ENCODE data around the gene EXOC8.

Gene EXOC8

GRCh38 chr1:231315887-231316286 lies 21.8 kb downstream of the EXOC8 start:
- peak; percentile 51 for TF ChIP-seq CTCF (IDR thresholded peaks at IDR 0.05; ENCODE audit: low read depth, low read length)
- DNase-seq (ENCODE audit: extremely low read depth, low read depth): no peak

GRCh38 chr1:231313661-231314060 lies 24.0 kb downstream of the EXOC8 start:
- TF ChIP-seq CTCF (IDR thresholded peaks at IDR 0.05; ENCODE audit: low read depth, low read length): no peak
- no peak for DNase-seq (ENCODE audit: extremely low read depth, low read depth)

GRCh38 chr1:231312432-231312788 lies 25.2 kb downstream of the EXOC8 start:
- no peak for DNase-seq (ENCODE audit: extremely low read depth, low read depth)
- no peak for TF ChIP-seq CTCF (IDR thresholded peaks at IDR 0.05; ENCODE audit: low read depth, low read length)

GRCh38 chr1:231311720-231312431 lies 25.8 kb downstream of the EXOC8 start:
- no peak for TF ChIP-seq CTCF (IDR thresholded peaks at IDR 0.05; ENCODE audit: low read depth, low read length)
- no peak for DNase-seq (ENCODE audit: extremely low read depth, low read depth)

GRCh38 chr1:231310391-231310934 lies 27.2 kb downstream of the EXOC8 start:
- TF ChIP-seq CTCF (IDR thresholded peaks at IDR 0.05; ENCODE audit: low read depth, low read length): no peak
- DNase-seq (ENCODE audit: extremely low read depth, low read depth): no peak

GRCh38 chr1:231301990-231302389 lies 35.7 kb downstream of the EXOC8 start:
- DNase-seq (ENCODE audit: extremely low read depth, low read depth): no peak
- TF ChIP-seq CTCF (IDR thresholded peaks at IDR 0.05; ENCODE audit: low read depth, low read length): no peak

- TF ChIP-seq CTCF (IDR thresholded peaks at IDR 0.05; ENCODE audit: low read depth, low read length): no peak
- no peak for DNase-seq (ENCODE audit: extremely low read depth, low read depth)
These were observed 41.7 kb downstream of the EXOC8 start for GRCh38 chr1:231295938-231296337.
